NCI-H1105 (cell line): ENCODE results near the gene VSIG10.
"Not testable (repeated sequence)": the region's sequence is repeated elsewhere in the genome, so short reads cannot be mapped to it uniquely, and the experiment has no call there.

ENCODE experiments used
- DNase-seq: peaks from one replicate; lab custom pipeline; 2025; lab: John Stamatoyannopoulos, UW

VSIG10 gene

GRCh38 chr12:118103601-118104382, at the start of gene VSIG10:
Gene VSIG10, minus strand, starts transcription at chr12:118104011. Its CDS starts 340 bp downstream, at chr12:118103671.
- peak; percentile 64 for DNase-seq

- DNase-seq = no peak
Measured at GRCh38 chr12:118151755-118152154, 47.9 kb upstream of the VSIG10 start.

- DNase-seq = no peak
Measured at GRCh38 chr12:118150625-118151024, 46.8 kb upstream of the VSIG10 start.

- DNase-seq = no peak
Measured at GRCh38 chr12:118148287-118148686, 44.5 kb upstream of the VSIG10 start.

- no peak for DNase-seq
Measured at GRCh38 chr12:118145798-118146156, 42.0 kb upstream of the VSIG10 start.

GRCh38 chr12:118145113-118145797, 41.4 kb upstream of the VSIG10 start:
- no peak for DNase-seq

GRCh38 chr12:118144499-118144898, 40.7 kb upstream of the VSIG10 start:
- no peak for DNase-seq

GRCh38 chr12:118140825-118141224, 37.0 kb upstream of the VSIG10 start:
- DNase-seq = no peak

GRCh38 chr12:118137148-118137678, 33.4 kb upstream of the VSIG10 start:
- no peak for DNase-seq

GRCh38 chr12:118136559-118137003, 32.8 kb upstream of the VSIG10 start:
- DNase-seq = no peak

GRCh38 chr12:118135788-118136558, 32.2 kb upstream of the VSIG10 start, which contains the start of gene PEBP1:
Gene PEBP1, plus strand, starts transcription at chr12:118136124. Its CDS starts 86 bp downstream, at chr12:118136210.
- no peak for DNase-seq

GRCh38 chr12:118129436-118129835, 25.6 kb upstream of the VSIG10 start:
- not testable (repeated sequence) for DNase-seq

GRCh38 chr12:118127867-118128266, 24.1 kb upstream of the VSIG10 start:
- no peak for DNase-seq

GRCh38 chr12:118126119-118126757, 22.4 kb upstream of the VSIG10 start:
- peak; percentile 60 for DNase-seq

GRCh38 chr12:118125743-118126118, 21.9 kb upstream of the VSIG10 start:
- no peak for DNase-seq

- DNase-seq = no peak
Measured at GRCh38 chr12:118124333-118124874, 20.6 kb upstream of the VSIG10 start.

GRCh38 chr12:118122264-118122663, 18.5 kb upstream of the VSIG10 start:
- no peak for DNase-seq

GRCh38 chr12:118120579-118121363, 17.0 kb upstream of the VSIG10 start:
- peak; percentile 58 for DNase-seq

- no peak for DNase-seq
Measured at GRCh38 chr12:118119449-118119879, 15.7 kb upstream of the VSIG10 start.

- DNase-seq = no peak
Measured at GRCh38 chr12:118109088-118109487, 5.3 kb upstream of the VSIG10 start.

GRCh38 chr12:118107694-118108093, 3.9 kb upstream of the VSIG10 start:
- DNase-seq = no peak
